PC-9 (cell line): Measurements from ENCODE around the gene C10orf67. TPM values are rescaled to one million over a fixed set of nuclear protein-coding genes. Genes with fewer than 3 reads are reported as not detected.

Experiments
- BruUV-seq: library from RNA; stranded (reverse); fragments of 400-500 nt; replicated peaks from 2 replicates; lab custom pipeline; 2021; lab: Mats Ljungman, UMichigan
- CTCF ChIA-PET: fragments of 300-600 bp; sonication (Branson Sonifier 250); formaldehyde crosslinking; loops from one replicate; lab custom pipeline; 2022; ENCODE audit warnings: antibody characterized with exemption; lab: Charles Lee
- POLR2A ChIA-PET: fragments of 300-600 bp; sonication (Branson Sonifier 250); formaldehyde crosslinking; loops from one replicate; lab custom pipeline; 2022; ENCODE audit warnings: antibody characterized with exemption; ENCODE audit not compliant: unreplicated experiment; lab: Charles Lee
- DNase-seq, 2 experiments: peaks; one replicate each; pipeline versions ENCODE4 v3.0.0 to v3.0.0-alpha.2; 2015 to 2022; ENCODE audit warnings: mixed read lengths in 1 of 2
- H2AFZ ChIP-seq: fragments of 200-600 bp; sonication (generic); 2 replicates; pipeline ENCODE4 v1.8.1; 2017; ENCODE audit warnings: antibody characterized with exemption
- H3F3A ChIP-seq: fragments of 200-600 bp; sonication (generic); 2 replicates; pipeline ENCODE4 v1.8.1; 2017; ENCODE audit warnings: antibody characterized with exemption, mild to moderate bottlenecking, low read depth; ENCODE audit not compliant: insufficient read depth
- H3K27ac ChIP-seq: fragments of 200-600 bp; sonication (generic); 2 replicates; pipeline ENCODE4 v1.6.1; 2016; ENCODE audit warnings: mixed run types
- H3K27me3 ChIP-seq: fragments of 200-600 bp; sonication (generic); 2 replicates; pipeline ENCODE4 v1.6.1; 2016; ENCODE audit warnings: low read depth, mixed run types; ENCODE audit not compliant: insufficient read depth
- H3K36me3 ChIP-seq: fragments of 200-600 bp; sonication (generic); 2 replicates; pipeline ENCODE4 v1.6.1; 2016; ENCODE audit warnings: low read depth, mixed run types
- H3K4me1 ChIP-seq: fragments of 200-600 bp; sonication (generic); replicated peaks from 2 replicates; pipeline ENCODE4 v1.6.1; 2016; ENCODE audit warnings: mixed run types; ENCODE audit not compliant: insufficient read depth
- H3K4me2 ChIP-seq: fragments of 200-600 bp; sonication (generic); 2 replicates; pipeline ENCODE4 v1.6.1; 2017; ENCODE audit warnings: mixed run types
- H3K4me3 ChIP-seq: fragments of 200-600 bp; sonication (generic); 2 replicates; pipeline ENCODE4 v1.6.1; 2016; ENCODE audit warnings: mixed run types
- H3K79me2 ChIP-seq: fragments of 200-600 bp; sonication (generic); 2 replicates; pipeline ENCODE4 v1.6.1; 2017; ENCODE audit warnings: low read depth, mixed run types
- H3K9me2 ChIP-seq: fragments of 200-600 bp; sonication (generic); 2 replicates; pipeline ENCODE4 v1.8.1; 2017; ENCODE audit warnings: mild to moderate bottlenecking; ENCODE audit not compliant: insufficient read depth
- H3K9me3 ChIP-seq: fragments of 200-600 bp; sonication (generic); 2 replicates; pipeline ENCODE4 v1.8.1; 2016; ENCODE audit warnings: low read depth; ENCODE audit not compliant: insufficient read depth
- H4K20me1 ChIP-seq: fragments of 200-600 bp; sonication (generic); 2 replicates; pipeline ENCODE4 v1.8.1; 2017; ENCODE audit not compliant: insufficient read depth
- EZH2 ChIP-seq: fragments of 200-600 bp; sonication (generic); IDR thresholded peaks from 2 replicates; pipeline ENCODE4 v1.8.0; 2017; ENCODE audit warnings: antibody characterized with exemption, low read depth
- intact Hi-C: fragments of 100-400 bp; cut with micrococcal nuclease; formaldehyde crosslinking; loops from one replicate; pipeline ENCODE4 v1.10.0; 2022; ENCODE audit not compliant: unreplicated experiment
- total RNA-seq: library from RNA; stranded (reverse); gene quantifications from 2 replicates; pipeline ENCODE4 v1.2.3, GENCODE V29; 2021
- TF ChIP-seq, protein P1 (sequence below): fragments of 200-600 bp; sonication (generic); conservative IDR thresholded peaks from 2 replicates; pipeline ENCODE4 v1.6.1; 2017; ENCODE audit warnings: mixed run types, antibody characterized with exemption, mild to moderate bottlenecking, moderate library complexity

C10orf67 gene
- total RNA-seq, 1 experiment from 2014 or later: 1.2 TPM

DNA sequence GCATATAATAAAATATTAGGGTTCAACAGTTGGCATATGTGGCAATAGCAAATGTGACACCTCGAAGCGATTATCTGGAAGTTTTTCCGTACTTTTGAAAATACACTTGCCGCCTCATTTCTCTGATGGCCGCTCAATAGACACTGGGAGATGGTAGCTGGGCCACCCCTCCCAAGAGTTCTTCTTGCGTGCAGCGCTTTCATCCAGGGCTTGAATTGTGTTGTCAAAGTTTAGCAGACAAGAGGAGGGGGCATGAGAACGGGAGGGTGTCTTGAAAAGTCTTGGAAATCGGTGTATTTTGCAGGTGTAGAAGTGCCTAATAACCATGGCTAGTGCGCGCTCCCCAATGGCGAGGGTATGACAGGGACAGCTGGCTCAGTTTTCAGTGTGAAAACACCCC is 144.0 kb downstream of the C10orf67 start:
- no peaks in the 10 kb centered on the region for H3K4me1 ChIP-seq
- no peaks in the 10 kb centered on the region for H3K9me2 ChIP-seq
- ChIA-PET POLR2A (no interaction called here), CTCF (no interaction called here)
- no peak overlapping the region for H3K4me3 ChIP-seq
- H2AFZ ChIP-seq: no peak overlapping the region
- no peak for TF ChIP-seq EZH2
- TF ChIP-seq, protein P1, sequence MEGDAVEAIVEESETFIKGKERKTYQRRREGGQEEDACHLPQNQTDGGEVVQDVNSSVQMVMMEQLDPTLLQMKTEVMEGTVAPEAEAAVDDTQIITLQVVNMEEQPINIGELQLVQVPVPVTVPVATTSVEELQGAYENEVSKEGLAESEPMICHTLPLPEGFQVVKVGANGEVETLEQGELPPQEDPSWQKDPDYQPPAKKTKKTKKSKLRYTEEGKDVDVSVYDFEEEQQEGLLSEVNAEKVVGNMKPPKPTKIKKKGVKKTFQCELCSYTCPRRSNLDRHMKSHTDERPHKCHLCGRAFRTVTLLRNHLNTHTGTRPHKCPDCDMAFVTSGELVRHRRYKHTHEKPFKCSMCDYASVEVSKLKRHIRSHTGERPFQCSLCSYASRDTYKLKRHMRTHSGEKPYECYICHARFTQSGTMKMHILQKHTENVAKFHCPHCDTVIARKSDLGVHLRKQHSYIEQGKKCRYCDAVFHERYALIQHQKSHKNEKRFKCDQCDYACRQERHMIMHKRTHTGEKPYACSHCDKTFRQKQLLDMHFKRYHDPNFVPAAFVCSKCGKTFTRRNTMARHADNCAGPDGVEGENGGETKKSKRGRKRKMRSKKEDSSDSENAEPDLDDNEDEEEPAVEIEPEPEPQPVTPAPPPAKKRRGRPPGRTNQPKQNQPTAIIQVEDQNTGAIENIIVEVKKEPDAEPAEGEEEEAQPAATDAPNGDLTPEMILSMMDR: no peak
- DNase-seq: no peak
- no peak overlapping the region for H3K27ac ChIP-seq
- H3K27me3 ChIP-seq: peaks cover 25% of the 10 kb centered on the region; the same call in 1 of the 2 replicates
- no peaks in the 10 kb centered on the region for H3F3A ChIP-seq
- H3K4me2 ChIP-seq: no peak overlapping the region
- H3K79me2 ChIP-seq: no peaks in the 10 kb centered on the region
- intact Hi-C loops: no loop called here
- H3K36me3 ChIP-seq: no peaks in the 10 kb centered on the region
- H3K9me3 ChIP-seq: no peaks in the 10 kb centered on the region
- H4K20me1 ChIP-seq: no peaks in the 10 kb centered on the region
- no TSS peak for BruUV-seq

DNA sequence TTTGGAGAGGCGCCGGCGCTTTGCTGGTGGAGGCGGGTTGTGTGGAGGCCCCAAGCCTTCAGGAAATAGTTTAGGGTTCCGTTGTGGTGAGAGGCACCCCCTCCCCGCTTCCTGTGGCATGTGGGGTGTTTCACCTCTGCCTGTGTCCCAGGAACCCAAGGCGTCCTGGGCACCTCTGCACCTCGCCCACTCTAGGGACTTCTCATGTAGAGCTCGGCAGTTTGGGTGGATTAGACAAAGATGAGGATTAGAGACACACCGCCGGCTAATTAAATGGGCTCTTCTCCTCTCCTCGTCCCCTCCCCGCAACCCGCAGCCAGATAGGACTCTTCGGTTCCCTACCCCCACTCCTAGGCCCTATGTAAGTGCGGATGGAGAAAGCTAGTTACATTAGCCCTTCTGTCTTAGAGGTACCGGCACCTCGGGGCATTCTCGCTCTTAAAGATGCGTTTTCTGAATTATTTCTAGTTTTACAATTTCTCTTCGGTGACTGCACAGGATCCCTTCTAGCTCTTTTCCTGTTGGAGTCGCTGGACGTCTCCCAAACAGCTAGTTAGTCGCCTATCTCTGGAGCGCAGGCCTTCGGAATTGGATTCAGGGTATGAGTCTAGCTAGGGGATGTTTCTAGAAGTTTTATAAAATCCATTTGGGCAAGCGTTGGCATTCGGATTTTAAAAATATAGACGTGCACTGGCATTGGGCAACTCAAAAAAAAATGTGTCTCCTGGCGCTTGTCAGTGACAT is 144.7 kb downstream of the C10orf67 start:
- no peak overlapping the region for H3K4me2 ChIP-seq
- no peak overlapping the region for H2AFZ ChIP-seq
- no peaks in the 10 kb centered on the region for H3K9me3 ChIP-seq
- H3K9me2 ChIP-seq: no peaks in the 10 kb centered on the region
- DNase-seq: no peak
- H3K27ac ChIP-seq: no peak overlapping the region
- no peaks in the 10 kb centered on the region for H3K4me1 ChIP-seq
- POLR2A ChIA-PET: no interaction called here
- TF ChIP-seq, protein P1: no peak
- no peak for TF ChIP-seq EZH2
- CTCF ChIA-PET: no interaction called here
- no peaks in the 10 kb centered on the region for H3K79me2 ChIP-seq
- H4K20me1 ChIP-seq: no peaks in the 10 kb centered on the region
- peaks cover 25% of the 10 kb centered on the region; the same call in 1 of the 2 replicates for H3K27me3 ChIP-seq
- no peaks in the 10 kb centered on the region for H3K36me3 ChIP-seq
- intact Hi-C loops: no loop called here
- no TSS peak for BruUV-seq
- H3K4me3 ChIP-seq: no peak overlapping the region
- H3F3A ChIP-seq: no peaks in the 10 kb centered on the region

DNA sequence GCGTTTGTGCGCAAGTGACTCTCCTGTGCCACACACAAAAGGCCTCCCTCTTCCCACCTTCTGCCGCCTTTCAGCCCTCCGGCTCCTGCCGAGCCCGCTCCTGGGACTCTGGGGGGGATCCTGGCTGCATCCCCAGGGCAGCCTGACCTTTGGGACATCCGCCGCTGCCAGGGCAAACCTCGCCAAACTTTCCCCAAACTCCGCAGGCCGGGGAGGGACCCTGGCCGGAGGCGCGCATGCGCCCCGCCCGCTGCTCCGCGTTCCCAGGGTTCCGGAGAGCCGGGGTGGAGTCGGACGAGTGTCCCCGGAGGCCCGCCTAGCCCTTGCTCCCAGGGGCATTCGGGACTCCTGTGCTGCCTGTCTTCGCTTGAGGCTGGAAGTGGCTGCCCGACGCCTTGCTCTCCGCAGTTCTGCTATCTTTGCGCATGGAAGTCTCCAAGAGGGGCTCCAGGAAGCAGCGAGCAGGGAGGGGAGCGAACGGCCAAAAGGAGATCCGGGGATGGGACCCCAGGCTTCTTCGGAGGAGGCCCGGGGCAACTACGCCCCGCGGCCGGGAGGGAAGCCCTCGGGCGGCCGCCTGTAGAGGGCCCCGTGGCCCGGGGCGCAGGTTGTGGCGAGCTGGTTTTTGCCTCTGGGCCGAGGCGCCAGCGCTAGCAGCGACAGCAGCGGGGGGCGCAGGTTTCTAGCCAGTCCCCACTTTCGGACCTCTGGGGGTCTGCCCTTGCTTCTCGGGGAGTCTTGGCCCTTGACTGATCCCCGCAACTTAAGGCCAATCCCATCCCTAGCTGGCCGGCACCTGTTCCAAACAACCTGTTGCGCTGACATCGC is 145.4 kb downstream of the C10orf67 start:
- no TSS peak for BruUV-seq
- CTCF ChIA-PET: no interaction called here
- Histone ChIP-seq H4K20me1 (no peaks in the 10 kb centered on the region), H3K9me3 (no peaks in the 10 kb centered on the region), H3K27ac (no peak overlapping the region), H3F3A (no peaks in the 10 kb centered on the region), H3K4me3 (no peak overlapping the region), H3K36me3 (no peaks in the 10 kb centered on the region), H3K4me2 (no peak overlapping the region), H3K9me2 (no peaks in the 10 kb centered on the region), H2AFZ (no peak overlapping the region), H3K27me3 (peaks cover 20% of the 10 kb centered on the region; the same call in 1 of the 2 replicates), H3K4me1 (no peaks in the 10 kb centered on the region), H3K79me2 (no peaks in the 10 kb centered on the region)
- POLR2A ChIA-PET: no interaction called here
- intact Hi-C loops: no loop called here
- DNase-seq: no peak
- TF ChIP-seq, protein P1: no peak
- TF ChIP-seq EZH2: no peak
